ENCODE data around the gene LRRC59.

GRCh38 chr17:50379351-50380132 is 17.8 kb downstream of the LRRC59 start:
- TF ChIP-seq, protein P1, sequence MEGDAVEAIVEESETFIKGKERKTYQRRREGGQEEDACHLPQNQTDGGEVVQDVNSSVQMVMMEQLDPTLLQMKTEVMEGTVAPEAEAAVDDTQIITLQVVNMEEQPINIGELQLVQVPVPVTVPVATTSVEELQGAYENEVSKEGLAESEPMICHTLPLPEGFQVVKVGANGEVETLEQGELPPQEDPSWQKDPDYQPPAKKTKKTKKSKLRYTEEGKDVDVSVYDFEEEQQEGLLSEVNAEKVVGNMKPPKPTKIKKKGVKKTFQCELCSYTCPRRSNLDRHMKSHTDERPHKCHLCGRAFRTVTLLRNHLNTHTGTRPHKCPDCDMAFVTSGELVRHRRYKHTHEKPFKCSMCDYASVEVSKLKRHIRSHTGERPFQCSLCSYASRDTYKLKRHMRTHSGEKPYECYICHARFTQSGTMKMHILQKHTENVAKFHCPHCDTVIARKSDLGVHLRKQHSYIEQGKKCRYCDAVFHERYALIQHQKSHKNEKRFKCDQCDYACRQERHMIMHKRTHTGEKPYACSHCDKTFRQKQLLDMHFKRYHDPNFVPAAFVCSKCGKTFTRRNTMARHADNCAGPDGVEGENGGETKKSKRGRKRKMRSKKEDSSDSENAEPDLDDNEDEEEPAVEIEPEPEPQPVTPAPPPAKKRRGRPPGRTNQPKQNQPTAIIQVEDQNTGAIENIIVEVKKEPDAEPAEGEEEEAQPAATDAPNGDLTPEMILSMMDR (IDR thresholded peaks at IDR 0.05; ENCODE audit: insufficient read depth, low read length, poor library complexity, severe bottlenecking), result no peak
- no peak for TF ChIP-seq EZH2phosphoT487 (conservative IDR thresholded peaks at IDR 0.05; ENCODE audit: low read length)

Data from SU-DHL-6 (cell line).